Measurements from ENCODE around the gene BIRC5.
"Not testable (repeated sequence)": the region's sequence is repeated elsewhere in the genome, so short reads cannot be mapped to it uniquely, and the experiment has no call there.

BIRC5 gene

GRCh38 chr17:78226055-78226758 lies 12.2 kb downstream of the BIRC5 start:
- no peak for DNase-seq

DNA sequence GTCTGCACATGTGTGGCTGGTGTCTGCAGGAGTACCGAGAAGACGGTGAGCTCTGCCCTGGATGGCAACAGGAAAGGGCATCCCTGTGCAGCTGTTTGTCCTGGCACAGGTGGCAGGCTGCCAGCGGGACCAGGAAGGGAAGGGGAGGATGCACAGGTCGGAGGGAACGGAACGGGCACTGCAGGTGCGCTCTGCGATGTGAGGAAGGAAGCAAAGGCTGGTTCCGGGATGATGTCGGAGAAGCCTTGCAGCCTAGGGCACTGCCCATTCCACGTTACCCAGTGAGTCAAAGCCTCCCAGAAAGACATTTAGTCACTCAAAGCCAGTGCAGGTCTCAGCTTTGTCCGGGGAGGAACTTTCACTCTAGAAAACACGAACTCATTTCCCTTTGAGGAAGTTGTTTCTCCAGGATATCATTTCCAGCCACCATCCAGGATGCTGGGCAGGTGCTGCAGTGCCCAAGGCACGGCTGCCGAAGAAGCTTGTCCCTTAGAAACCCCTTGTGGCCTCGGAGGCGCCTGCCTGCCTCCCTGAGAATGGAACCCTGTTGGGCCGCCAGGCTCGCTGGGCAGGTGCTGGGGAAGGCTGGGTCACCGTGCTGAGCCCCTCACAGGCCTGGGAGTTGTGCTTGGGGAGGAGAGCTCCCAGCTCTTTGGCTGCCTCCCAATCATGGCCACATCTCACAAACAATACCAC lies 12.9 kb downstream of the BIRC5 start:
- peak; percentile 49 for DNase-seq

DNA sequence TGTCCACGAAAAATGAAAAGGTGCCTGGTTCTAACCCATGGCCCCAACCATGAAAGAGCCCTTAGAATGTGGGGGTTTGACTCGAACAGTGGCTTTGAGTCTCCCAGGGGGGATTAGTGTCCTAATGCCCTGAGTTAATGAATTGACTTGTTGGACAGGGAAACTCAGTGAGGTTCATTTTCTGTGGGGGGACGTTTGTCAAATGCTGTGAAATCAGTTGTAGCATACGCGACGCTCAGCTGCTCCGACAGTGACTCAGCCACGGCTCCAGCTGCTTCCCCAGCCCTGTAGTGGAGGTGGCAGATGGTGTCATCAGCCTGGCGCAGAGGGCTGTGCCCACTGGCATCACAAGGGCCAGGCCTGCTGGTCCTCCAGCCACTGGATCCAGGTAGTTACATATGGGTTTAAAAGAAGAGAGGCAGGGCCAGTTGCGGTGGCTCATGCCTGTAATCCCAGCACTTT lies 13.4 kb downstream of the BIRC5 start:
- no peak for DNase-seq

DNA sequence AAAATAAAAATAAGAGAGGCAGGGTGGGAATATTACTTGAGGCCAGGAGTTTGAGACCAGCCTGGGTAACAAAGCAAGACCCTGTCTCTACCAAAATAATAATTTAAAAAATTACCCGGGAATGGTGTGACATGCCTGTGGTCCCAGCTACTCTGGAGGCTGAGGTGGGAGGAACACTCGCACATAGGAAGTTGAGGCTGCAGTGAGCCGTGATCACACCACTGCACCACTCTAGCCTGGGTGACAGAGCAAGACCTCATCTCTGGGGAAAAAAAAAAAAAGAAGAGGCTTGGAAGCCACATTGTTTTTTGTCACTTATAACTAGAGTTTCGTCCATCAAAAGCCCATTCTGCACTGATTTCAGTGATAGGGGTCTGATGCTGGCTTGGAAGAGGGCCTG lies 14.1 kb downstream of the BIRC5 start:
- DNase-seq, result no peak

DNA sequence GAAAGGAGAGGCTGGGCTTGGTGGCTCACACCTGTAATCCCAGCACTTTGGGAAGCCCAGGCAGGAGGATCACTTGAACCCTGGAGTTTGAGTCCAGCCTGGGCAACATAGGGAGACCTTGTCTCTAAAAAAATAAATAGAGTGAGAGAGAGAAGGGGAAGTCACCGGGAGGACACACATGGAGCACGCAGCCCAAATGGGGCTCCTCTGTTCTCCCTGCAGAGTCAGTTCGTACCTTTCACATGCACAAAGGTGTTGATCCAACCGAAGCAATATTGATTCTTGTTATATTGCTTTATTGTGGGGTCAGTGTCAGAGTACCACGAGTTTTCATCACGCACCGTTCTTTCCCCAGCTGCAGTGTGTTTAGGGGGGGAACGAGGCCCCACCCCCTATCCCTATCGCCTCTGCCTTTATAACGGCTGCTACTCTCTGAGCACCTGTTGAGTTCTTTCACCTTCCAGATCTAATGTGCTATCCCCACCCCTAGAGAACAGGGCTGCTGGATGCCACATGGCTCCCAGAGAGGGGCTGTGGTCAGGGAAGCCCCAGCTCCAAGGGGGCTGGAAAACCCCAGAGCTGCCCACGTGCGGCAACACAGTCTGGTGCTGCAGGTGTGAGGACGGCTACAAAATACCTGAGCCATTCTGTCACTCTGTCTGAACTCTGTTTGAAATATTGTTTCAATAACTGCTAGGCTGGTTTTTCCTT lies 16.4 kb downstream of the BIRC5 start:
- DNase-seq, result no peak

GRCh38 chr17:78230996-78231935 lies 17.2 kb downstream of the BIRC5 start, which contains the start of gene TMEM235:
TSS of gene TMEM235 (plus strand) at chr17:78231631. CDS start at chr17:78232024, 393 bp downstream.
- no peak for DNase-seq

- no peak for DNase-seq
Observed at GRCh38 chr17:78231991-78232858, 18.2 kb downstream of the BIRC5 start.

GRCh38 chr17:78232859-78233173 lies 18.8 kb downstream of the BIRC5 start:
- DNase-seq, result no peak

DNA sequence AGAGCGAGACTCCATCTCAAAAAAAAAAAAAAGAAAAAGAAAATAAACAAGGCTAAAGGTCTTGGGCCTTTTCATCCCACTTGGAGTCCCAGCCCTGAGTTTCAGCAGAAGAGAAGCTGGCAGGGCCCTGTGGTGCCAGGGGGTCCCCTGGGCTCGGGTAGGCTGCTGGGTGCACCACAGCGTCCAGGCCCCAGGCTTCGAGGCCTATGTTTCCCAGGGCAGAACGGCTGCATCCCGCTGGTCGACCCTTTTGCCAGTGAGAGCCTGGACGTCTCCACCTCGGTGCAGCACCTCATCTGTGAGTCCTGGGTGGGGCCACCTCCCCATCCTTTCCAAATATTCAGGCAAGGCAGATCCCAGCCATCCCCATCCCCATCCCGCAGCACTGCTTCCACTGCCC lies 19.6 kb downstream of the BIRC5 start:
- no peak for DNase-seq

DNA sequence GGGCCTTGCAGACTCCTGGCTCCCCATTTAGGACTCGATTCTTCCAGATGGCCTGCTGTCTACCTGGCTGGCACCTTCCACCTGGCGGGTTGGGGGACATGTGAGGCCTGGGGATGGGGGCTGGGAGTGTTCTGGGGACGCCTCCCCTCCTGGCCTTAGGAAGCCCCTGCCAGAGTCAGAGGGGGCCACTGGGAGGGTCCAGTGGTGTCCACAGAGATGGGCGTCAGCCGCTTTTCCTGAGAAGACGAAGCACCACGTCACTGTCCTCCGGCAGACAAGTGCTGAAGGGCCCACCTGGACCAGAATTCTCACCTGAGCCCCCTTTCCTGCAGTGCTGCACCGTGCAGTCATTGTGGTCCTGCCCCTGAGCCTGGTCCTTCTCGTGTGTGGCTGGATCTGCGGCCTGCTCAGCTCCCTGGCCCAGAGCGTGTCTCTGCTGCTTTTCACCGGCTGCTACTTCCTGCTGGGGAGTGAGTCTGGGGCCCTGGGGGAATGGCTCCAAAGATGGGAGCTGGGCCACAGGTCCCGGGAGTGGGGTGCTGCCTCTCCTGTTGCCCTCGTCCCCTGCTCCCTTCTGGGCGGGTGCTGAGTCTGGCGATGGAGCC lies 20.3 kb downstream of the BIRC5 start:
- DNase-seq, result no peak

DNA sequence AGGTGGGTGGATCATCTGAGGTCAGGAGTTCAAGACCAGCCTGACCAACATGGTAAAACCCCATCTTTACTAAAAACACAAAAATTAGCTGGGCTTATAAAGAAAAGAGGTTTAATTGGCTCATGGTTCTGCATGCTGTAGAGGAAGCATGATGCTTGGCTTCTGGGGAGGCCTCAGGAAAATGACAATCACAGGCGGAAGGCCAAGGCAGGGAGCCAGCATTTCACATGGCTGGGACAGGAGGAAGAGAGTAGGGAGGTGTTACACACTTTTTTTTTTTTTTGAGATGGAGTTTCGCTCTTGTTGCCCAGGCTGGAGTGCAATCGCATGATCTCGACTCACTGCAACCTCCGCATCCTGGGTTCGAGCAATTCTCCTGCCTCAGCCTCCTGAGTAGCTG lies 21.0 kb downstream of the BIRC5 start:
- DNase-seq, result not testable (repeated sequence)

- no peak for DNase-seq
Observed at GRCh38 chr17:78235885-78236284, 21.8 kb downstream of the BIRC5 start.

GRCh38 chr17:78236362-78237127 lies 22.5 kb downstream of the BIRC5 start:
- no peak for DNase-seq

DNA sequence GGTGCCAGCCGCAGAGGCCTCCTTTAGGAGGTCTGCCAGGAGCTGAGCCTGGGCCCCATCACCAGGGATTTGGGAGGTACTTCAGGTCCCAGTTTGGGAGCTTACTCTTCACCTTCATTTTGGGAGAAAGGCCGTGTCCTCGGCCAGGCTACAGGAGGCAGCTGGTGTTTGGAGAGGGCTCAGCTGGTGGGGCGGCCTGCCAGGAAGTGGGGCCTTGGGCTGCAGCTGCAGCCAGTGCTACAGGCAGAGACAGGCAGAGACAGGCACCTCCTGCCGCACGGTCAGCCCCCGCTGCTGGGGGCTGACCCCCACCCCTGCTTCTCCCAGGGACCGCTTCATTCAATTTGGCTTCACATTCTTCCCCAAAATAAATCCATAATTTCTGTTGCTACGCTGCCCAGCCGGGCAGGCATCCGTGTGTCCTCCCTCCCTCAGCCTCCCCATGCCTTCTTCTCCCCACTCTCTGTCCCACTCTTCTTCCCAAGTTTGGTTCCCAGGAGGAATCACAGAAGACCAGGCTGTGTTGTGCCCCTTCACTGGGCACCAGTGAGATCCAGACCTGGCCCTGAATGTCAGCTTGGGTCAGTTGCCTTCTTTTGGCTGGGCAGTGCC lies 23.5 kb downstream of the BIRC5 start:
- no peak for DNase-seq

GRCh38 chr17:78238823-78239488 lies 24.9 kb downstream of the BIRC5 start:
- no peak for DNase-seq

DNA sequence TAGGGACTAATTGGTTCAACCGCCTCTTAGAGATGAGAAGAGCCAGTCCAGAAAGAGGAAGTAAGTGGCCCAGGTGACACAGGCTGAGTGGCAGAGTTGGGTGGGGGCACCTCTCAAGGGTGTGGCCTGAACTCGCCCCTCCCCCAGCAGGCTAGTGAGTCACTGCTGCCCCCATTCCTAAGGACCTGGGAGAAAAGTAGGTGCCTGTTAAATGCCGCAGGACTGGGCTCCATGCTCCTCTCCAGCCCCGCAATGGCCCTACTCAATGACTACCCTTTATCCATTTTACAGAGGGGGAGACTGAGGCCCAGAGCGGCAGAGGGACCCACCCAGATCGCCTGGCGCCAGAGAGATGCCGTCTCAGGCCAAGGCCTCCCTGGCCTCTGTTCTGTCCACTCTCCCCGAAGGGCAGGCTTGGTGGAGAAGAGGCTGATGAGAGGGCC lies 25.5 kb downstream of the BIRC5 start:
- DNase-seq, result no peak

GRCh38 chr17:78240012-78240655 lies 26.1 kb downstream of the BIRC5 start:
- no peak for DNase-seq

DNA sequence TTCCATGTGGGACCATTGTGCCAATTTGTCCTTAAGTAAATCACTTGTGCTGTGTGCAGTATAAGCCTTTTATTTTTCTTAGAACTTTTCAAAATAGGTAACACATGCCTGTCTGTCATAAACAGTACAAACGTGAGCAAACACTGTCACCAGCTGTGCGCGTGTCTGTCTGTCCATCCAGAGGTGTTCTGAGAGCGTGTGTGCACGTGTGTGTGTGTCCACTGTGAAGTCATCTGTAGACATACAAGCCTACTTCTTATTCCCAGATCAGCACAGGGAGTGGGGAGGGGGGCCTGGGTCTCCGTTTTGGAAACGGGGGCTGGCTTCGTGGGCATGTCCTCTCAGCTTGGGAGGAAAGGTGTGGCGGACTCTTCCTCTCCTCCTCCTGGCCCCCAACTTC lies 26.8 kb downstream of the BIRC5 start:
- DNase-seq, result no peak
